MCF 10A (cell line): ENCODE measurements around the gene FBXW11. TPM values are rescaled to one million over a fixed set of nuclear protein-coding genes. Genes with fewer than 3 reads are reported as not detected.

Experiments
- BruUV-seq: library from RNA; stranded (reverse); fragments of 400-500 nt; replicated peaks from 2 replicates; lab custom pipeline; 2021; lab: Mats Ljungman, UMichigan
- CTCF ChIA-PET: fragments of 300-600 bp; sonication (Branson Sonifier 250); formaldehyde crosslinking; extraction: SDS; loops from one replicate; lab custom pipeline; 2021; ENCODE audit warnings: antibody characterized with exemption, inconsistent platforms; lab: Yijun Ruan, JAX
- POLR2A ChIA-PET: fragments of 300-600, 350-650 bp; sonication (Branson Sonifier 250); formaldehyde crosslinking; extraction: SDS; loops from one replicate; lab custom pipeline; 2020; ENCODE audit warnings: antibody characterized with exemption, inconsistent platforms; lab: Yijun Ruan, JAX
- DNase-seq: peaks from one replicate; pipeline ENCODE4 v3.0.0-alpha.2; 2018; ENCODE audit not compliant: unreplicated experiment
- H3K27ac Mint-ChIP-seq: one replicate; pipeline ENCODE4 v1.8.0; 2022; ENCODE audit warnings: mild to moderate bottlenecking, low read depth, mixed read lengths; ENCODE audit not compliant: unreplicated experiment
- H3K27me3 Mint-ChIP-seq: one replicate; pipeline ENCODE4 v1.8.0; 2022; ENCODE audit warnings: mixed read lengths; ENCODE audit not compliant: insufficient read depth, unreplicated experiment
- H3K36me3 Mint-ChIP-seq: one replicate; pipeline ENCODE4 v1.8.0; 2022; ENCODE audit warnings: mild to moderate bottlenecking, moderate library complexity, mixed read lengths; ENCODE audit not compliant: insufficient read depth, unreplicated experiment
- H3K4me1 Mint-ChIP-seq: one replicate; pipeline ENCODE4 v1.8.0; 2022; ENCODE audit warnings: mixed read lengths; ENCODE audit not compliant: insufficient read depth, unreplicated experiment
- H3K4me3 Mint-ChIP-seq: one replicate; pipeline ENCODE4 v1.8.0; 2022; ENCODE audit warnings: mild to moderate bottlenecking, moderate library complexity, mixed read lengths; ENCODE audit not compliant: unreplicated experiment
- H3K9me3 Mint-ChIP-seq: one replicate; pipeline ENCODE4 v1.8.0; 2022; ENCODE audit warnings: mixed read lengths; ENCODE audit not compliant: unreplicated experiment
- intact Hi-C: fragments of 100-400 bp; cut with micrococcal nuclease; formaldehyde crosslinking; loops from 2 replicates; pipeline ENCODE4 v1.14.1; 2022
- total RNA-seq: library from RNA; stranded (reverse); gene quantifications from 2 replicates; pipeline ENCODE4 v1.2.3, GENCODE V29; 2022
- TF ChIP-seq, protein P1 (sequence below): fragments of 200-600 bp; IDR thresholded peaks from one replicate; pipeline ENCODE4 v1.8.0; 2022; ENCODE audit warnings: antibody characterized with exemption, mild to moderate bottlenecking; ENCODE audit not compliant: unreplicated experiment

FBXW11 gene
- total RNA-seq, 1 experiment from 2014 or later, result 64.7 TPM

DNA sequence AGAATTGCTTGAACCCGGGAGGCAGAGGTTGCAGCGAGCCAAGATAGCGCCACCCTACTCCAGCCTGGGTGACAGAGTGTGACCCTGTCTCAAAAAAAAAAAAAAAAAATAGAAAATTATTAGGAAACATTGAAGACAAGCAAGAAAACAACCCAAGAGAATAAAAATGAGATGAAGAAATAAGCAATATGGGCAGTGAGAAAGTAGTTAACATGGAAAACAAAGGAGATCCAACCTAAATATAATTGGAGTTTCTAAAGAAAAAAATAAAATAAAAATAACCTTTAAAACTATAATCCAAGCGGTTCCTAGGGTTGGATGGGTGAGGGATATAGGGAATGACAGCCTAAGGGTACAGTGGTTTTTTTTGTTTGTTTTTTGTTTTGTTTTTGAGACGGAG, 71.9 kb downstream of the FBXW11 start:
- H3K27me3 Mint-ChIP-seq, result no peaks in the 10 kb centered on the region
- DNase-seq, result no peak
- intact Hi-C loops, result no loop called here
- H3K27ac Mint-ChIP-seq, result no peak overlapping the region
- TF ChIP-seq, protein P1, sequence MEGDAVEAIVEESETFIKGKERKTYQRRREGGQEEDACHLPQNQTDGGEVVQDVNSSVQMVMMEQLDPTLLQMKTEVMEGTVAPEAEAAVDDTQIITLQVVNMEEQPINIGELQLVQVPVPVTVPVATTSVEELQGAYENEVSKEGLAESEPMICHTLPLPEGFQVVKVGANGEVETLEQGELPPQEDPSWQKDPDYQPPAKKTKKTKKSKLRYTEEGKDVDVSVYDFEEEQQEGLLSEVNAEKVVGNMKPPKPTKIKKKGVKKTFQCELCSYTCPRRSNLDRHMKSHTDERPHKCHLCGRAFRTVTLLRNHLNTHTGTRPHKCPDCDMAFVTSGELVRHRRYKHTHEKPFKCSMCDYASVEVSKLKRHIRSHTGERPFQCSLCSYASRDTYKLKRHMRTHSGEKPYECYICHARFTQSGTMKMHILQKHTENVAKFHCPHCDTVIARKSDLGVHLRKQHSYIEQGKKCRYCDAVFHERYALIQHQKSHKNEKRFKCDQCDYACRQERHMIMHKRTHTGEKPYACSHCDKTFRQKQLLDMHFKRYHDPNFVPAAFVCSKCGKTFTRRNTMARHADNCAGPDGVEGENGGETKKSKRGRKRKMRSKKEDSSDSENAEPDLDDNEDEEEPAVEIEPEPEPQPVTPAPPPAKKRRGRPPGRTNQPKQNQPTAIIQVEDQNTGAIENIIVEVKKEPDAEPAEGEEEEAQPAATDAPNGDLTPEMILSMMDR, result no peak
- CTCF ChIA-PET, result interaction anchor here (0.7 kb wide), 1 partner anchor 129 kb away, joined by 4 read pairs; no protein-coding TSS in a partner anchor
- peaks cover 5% of the 10 kb centered on the region for H3K36me3 Mint-ChIP-seq
- H3K9me3 Mint-ChIP-seq, result peaks cover 20% of the 10 kb centered on the region
- POLR2A ChIA-PET, result no interaction called here
- H3K4me3 Mint-ChIP-seq, result no peak overlapping the region
- BruUV-seq, result no TSS peak
- H3K4me1 Mint-ChIP-seq, result no peaks in the 10 kb centered on the region

DNA sequence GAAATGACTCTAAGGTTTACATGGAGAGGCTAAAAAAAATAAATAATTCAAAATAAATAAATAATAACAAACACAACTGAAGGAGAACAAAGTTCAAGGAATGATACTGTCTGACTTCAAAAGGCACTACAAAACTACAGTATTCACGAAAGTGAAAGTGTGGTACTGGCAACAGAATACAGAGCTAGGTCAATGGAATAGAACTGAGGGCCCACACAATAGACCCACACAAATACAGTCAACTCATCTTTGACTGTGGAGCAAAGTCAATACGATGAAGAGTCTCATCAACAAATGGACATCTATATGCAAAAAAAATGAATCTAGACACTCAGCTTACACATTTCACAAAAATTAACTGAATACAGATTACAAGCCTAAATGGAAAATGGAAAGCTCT, 75.3 kb downstream of the FBXW11 start:
- peaks cover 15% of the 10 kb centered on the region for H3K4me1 Mint-ChIP-seq
- CTCF ChIA-PET, result interaction anchor here (0.5 to 1.7 kb wide), 3 partner anchors 13 to 227 kb away, joined by 3 to 8 read pairs (median 4); no protein-coding TSS in a partner anchor
- intact Hi-C loops, result no loop called here
- H3K27ac Mint-ChIP-seq, result no peak overlapping the region
- TF ChIP-seq, protein P1, result no peak
- H3K9me3 Mint-ChIP-seq, result peaks cover 20% of the 10 kb centered on the region
- no TSS peak for BruUV-seq
- POLR2A ChIA-PET, result interaction anchor here (0.6 to 1.4 kb wide), 3 partner anchors 10 to 143 kb away, joined by 3 to 5 read pairs (median 3); no protein-coding TSS in a partner anchor
- H3K27me3 Mint-ChIP-seq, result no peaks in the 10 kb centered on the region
- no peak overlapping the region for H3K4me3 Mint-ChIP-seq
- DNase-seq, result no peak
- H3K36me3 Mint-ChIP-seq, result no peaks in the 10 kb centered on the region

DNA sequence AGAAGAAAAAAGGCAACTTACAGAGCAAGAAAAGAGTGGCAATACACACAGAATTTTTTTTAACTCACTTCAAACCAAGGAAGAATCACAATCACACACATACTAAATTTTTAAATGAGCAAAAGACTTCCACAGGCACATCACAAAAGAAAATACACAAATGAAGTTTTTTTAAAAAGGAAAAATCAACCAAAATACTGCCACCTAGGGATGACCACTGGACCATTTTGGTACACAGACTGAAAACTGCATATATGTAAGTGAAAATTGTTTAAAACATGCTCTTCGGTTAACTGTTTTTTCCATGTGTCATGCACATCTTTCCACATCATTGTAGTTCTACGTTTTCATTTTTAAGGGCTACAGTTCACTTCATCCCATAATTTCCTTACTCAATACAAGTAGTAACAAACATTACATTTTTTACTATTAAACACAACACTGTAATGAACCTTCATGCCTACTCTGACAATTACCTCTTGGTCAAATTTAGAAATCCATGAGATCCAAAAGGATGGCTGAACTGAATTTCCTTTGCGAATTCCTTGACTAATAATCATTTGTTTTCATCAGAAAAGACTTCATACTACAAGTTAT, 79.0 kb downstream of the FBXW11 start:
- Mint-ChIP-seq H3K4me1 (peaks cover 15% of the 10 kb centered on the region), H3K27ac (no peak overlapping the region), H3K36me3 (no peaks in the 10 kb centered on the region), H3K4me3 (no peak overlapping the region), H3K9me3 (peaks cover 13% of the 10 kb centered on the region), H3K27me3 (no peaks in the 10 kb centered on the region)
- TF ChIP-seq, protein P1, result peak; percentile 44
- POLR2A ChIA-PET, result no interaction called here
- intact Hi-C loops, result no loop called here
- CTCF ChIA-PET, result no interaction called here
- DNase-seq, result no peak
- BruUV-seq, result no TSS peak

DNA sequence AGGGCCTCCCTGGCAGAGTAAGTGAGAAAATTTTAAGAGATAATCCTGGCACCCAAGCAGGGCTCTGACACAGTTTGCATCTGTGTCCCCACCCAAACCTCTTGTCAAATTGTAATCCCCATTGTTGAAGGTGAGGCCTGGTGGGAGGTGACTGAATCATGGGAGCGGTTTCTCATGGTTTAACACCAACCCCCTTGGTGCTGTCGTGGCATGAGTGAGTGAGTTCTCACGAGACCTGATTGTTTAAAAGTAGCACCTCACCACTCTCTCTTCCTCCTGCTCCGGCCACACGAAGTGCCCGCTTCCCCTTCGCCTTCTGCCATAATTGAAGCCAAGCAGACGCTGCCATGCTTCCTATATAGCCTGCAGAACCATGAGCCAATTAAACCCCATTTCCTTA, 80.1 kb downstream of the FBXW11 start:
- Mint-ChIP-seq H3K4me3 (no peak overlapping the region), H3K27ac (no peak overlapping the region), H3K4me1 (peaks cover 15% of the 10 kb centered on the region), H3K36me3 (no peaks in the 10 kb centered on the region), H3K27me3 (no peaks in the 10 kb centered on the region), H3K9me3 (peaks cover 5% of the 10 kb centered on the region)
- TF ChIP-seq, protein P1, result no peak
- intact Hi-C loops, result no loop called here
- CTCF ChIA-PET, result no interaction called here
- POLR2A ChIA-PET, result no interaction called here
- BruUV-seq, result no TSS peak
- no peak for DNase-seq
